ENCODE results near the gene CROCC2.

The CROCC2 gene

GRCh38 chr2:240876035-240876474, 30.1 kb upstream of the CROCC2 start:
- no peak for DNase-seq

GRCh38 chr2:240876475-240877251, 29.5 kb upstream of the CROCC2 start:
- DNase-seq: no peak

DNA sequence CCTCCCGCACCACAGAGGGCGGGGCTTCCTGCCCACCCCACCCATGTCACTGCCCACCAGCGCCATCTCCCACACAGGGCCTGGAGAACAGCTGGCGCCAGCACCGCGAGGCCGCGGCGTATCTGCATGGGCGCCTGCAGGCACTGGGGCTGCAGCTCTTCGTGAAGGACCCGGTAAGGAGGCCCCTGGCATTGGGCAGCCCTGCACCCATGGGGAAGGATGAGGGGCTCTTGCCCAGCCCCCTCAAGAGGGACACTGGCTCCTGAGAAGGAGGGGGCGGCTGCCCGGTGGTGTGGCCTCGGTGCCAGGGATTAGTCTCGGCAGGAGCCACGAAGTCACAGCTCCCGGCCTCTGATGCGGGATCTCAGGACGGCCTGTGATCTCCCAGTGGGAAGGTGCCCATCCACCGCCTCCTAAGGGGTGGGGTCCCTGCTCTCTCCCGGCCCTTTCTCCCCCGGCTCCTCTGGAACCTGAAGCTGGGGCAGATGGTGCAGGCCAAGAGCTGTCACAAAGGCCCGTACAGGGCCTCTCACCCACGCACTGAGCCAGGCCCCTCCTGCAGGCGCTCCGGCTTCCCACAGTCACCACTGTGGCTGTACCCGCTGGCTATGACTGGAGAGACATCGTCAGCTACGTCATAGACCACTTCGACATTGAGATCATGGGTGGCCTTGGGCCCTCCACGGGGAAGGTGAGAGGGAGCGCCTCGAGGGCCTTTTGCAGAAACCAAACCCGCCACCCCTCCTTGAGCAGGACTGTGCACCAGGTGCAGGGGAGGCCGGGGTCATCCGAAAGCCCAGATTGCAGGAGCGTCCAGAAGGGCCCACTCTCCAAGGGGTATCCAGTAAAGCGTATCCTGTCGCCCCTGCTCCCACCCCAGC, 28.4 kb upstream of the CROCC2 start:
- no peak for DNase-seq

DNA sequence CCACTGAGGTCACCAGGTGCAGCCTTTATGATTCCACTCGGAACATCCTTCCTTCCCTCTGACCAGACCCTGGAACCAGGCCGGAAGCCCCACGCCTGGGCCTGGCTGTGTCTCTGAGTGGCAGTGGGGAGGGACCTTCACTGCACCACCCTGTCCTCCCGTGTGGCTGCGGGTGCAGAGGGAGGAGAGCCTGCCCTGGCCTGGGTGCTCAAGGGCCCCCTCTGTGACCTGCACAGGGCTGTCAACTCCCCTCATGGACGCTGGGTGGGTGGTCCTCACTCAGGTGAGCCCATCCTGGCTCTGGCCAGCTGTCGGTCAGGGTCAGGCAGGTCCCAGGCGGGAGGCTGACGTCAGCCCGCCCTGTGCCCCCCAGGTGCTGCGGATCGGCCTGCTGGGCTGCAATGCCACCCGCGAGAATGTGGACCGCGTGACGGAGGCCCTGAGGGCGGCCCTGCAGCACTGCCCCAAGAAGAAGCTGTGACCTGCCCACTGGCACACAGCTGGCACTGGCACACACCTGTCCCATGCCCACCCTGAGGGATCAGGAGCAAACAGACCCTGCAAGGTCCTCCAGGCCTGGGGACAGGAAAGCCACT, 27.7 kb upstream of the CROCC2 start:
- no peak for DNase-seq

- DNase-seq: no peak
Observed at GRCh38 chr2:240879105-240879504, 27.0 kb upstream of the CROCC2 start.

GRCh38 chr2:240881913-240882312, 24.2 kb upstream of the CROCC2 start:
- DNase-seq: no peak

GRCh38 chr2:240884221-240884620, 21.9 kb upstream of the CROCC2 start:
- no peak for DNase-seq

- no peak for DNase-seq
Observed at GRCh38 chr2:240884745-240885144, 21.4 kb upstream of the CROCC2 start.

- DNase-seq: no peak
Observed at GRCh38 chr2:240885566-240885965, 20.6 kb upstream of the CROCC2 start.

GRCh38 chr2:240886023-240886565, 20.0 kb upstream of the CROCC2 start:
- DNase-seq: peak; percentile 81

DNA sequence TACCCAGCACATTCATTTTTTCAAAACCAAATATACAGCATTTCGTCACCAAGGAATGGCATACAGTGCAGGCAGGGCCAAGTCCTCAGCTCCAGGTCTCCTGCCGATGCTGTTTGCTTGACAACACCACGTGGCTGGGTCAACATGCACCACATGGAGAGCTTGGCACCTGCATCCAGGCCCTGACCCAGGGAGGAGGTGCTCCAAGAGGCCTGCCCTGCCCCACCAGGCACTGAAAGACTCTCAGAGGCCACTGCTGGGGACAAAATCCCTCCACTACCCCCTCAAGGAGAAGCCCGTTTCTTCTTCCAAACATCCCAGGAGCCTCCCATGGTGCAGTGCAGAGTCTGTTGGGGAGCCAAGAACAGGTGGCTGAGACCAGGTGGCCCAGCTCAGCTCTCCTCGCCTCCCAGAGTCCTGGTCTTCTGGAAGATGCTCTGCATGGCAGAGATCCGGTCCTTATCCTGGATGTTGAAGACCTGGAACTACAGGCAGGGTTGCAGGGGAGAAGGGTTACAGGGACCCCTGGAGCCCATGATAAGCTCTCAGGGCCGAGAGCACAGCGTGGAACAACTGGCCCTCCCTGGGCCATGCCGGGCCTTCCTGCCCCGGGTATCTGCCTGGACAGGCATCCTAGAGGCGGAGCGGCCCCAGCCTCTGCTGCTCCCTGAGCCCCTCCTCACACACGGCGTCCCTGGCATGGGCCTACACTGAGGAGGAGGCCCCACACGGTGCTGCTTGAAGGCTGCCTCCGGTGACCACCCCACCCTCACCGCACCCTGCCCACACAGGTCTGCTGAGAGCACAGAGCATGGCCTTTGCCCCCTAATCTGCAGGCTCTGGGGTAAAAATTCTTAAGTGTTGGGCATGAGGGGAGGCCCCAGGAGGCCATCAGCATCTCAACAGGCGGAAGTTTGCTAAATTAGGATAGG, 19.2 kb upstream of the CROCC2 start:
- no peak for DNase-seq

DNA sequence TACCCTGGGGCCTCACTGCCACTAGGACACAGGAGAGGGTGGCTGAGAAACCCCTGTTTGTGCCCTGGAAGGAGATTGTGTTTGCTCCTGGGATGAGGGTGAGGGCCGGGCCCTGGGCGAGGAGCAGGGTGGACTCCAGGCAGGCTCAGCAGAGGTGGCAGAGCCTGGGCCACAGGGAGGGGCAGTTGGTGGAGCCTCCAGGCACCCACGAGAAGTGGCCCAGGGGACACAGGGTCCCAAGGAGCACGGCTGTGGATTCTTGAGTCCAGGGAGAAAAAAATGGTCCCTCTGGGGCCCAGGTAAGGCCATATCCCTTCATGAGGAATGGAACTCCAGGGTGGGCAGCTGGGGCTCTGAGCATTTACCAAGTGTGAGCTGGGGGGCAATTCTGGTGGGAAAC, 18.5 kb upstream of the CROCC2 start:
- DNase-seq: no peak

- no peak for DNase-seq
Observed at GRCh38 chr2:240888130-240888889, 17.8 kb upstream of the CROCC2 start.

- DNase-seq: no peak
Observed at GRCh38 chr2:240888890-240889573, 17.1 kb upstream of the CROCC2 start.

GRCh38 chr2:240889601-240890560, 16.3 kb upstream of the CROCC2 start:
- DNase-seq: no peak

- no peak for DNase-seq
Observed at GRCh38 chr2:240890691-240891090, 15.4 kb upstream of the CROCC2 start.

DNA sequence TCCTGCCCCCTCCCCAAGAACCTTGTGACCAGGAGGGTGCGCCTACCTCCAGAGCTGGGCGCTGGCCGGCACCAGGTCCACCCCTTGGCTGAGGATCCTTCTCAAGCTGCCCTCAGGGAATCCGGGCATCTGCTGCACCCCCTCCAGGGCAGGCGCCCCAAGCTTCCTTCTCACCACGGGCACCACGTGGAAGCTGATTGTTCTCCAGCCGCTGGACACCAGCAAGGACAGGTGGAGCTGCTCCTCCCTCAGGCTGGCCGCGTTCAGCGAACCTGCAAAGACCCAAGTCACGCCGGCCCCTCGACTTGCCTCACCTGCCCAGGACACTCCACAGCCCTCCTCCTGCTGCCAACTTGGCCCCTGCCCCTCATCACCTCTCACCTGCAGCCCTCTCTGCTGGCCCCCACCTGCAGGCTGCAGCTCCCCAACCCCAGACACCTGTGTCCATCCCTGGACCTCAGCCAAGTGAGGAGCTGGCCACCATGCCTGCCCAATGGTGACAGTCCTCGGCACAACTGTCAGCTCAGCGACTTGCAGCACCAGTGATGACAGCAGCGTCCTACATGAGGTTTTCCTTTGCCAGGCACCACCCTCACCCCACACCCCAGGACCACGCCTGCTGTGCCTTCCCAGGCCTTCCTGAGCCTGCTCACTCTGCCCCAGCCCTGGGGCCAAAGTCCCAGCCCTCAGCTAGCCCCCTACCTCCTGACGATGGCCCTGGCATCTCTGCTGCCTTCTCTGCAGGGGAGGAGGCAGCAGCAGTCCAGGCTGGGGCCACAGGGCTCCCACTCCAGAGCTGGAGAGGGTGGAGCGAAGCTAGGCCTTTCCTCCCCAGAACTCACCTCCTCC, 14.4 kb upstream of the CROCC2 start:
- DNase-seq: no peak

GRCh38 chr2:240892356-240892755, 13.8 kb upstream of the CROCC2 start:
- DNase-seq: no peak

GRCh38 chr2:240892925-240893324, 13.2 kb upstream of the CROCC2 start:
- no peak for DNase-seq
